ENCODE measurements around the gene NLRP6. TPM values are rescaled to one million over a fixed set of nuclear protein-coding genes. Genes with fewer than 3 reads are reported as not detected.

The NLRP6 gene
- total RNA-seq, 1 experiment from 2014 or later: not detected

DNA sequence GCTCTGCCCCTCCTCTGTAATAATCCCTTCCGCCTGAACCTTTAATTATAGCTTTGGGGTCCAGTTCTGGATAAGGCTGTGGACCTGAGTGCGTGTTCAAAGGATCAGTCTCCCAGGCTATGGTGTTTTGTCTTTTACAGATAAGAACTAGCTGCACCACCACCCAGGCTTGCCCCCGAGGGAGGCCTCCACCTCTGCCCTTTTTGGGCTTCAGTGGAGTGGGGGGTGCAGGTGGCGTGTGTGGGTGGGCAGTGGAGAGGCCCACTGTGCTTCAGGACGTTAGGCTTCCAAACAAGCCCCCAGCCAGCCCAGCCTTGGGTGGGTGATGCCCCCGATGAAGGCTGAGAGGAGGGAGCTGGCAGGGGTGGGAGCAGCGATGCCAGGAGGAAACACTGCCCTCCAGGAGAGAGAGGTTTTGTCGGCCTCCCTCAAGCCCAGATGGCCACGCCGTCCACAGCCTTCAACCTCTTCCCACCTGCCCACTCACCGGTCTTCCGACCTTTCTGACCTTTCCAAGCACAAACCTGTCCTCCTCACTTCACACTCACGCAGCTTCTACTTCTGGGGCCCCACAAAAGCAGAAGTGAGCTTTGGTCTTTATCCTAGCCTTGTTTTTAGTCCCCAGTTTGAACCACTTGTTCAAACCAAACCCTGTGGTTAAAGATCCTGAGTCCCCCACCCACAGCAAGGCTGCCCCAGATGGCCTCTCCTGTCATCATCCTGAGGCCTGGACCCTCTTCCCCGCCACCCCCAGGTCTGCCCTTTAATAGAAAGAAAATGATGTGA, 21.1 kb upstream of the NLRP6 start:
- H3K27me3 ChIP-seq (ENCODE audit: insufficient read depth, low read length): no peaks in the 10 kb centered on the region
- no peak overlapping the region for H2BK5ac ChIP-seq (ENCODE audit: insufficient read length, low read length)
- no peak overlapping the region for H3K9ac ChIP-seq (ENCODE audit: extremely low read depth, insufficient read length, low read length)
- no peak overlapping the region for H3K4ac ChIP-seq (ENCODE audit: low read depth, low read length)
- WGBS (ENCODE audit: extremely low coverage, insufficient read length, low lambda C conversion rate): no CpG with 5 or more reads among the region's 14 CpGs
- Mint-ChIP-seq H3K9me3 (peaks cover 10 to 11% of the 10 kb centered on the region in 2 experiments), H3K4me1 (no peaks in the 10 kb centered on the region), H3K27ac (no peak overlapping the region), H3K27me3 (ENCODE audit: low read depth) (peaks cover 4% of the 10 kb centered on the region), H3K36me3 (ENCODE audit: insufficient read depth in 1 of 3, low read depth in 3 of 3) (peaks cover 12 to 19% (median 18%) of the 10 kb centered on the region in 3 experiments; a peak in 6 of 7 replicates), H3K4me3 (no peak overlapping the region)
- TF ChIP-seq, protein P1, sequence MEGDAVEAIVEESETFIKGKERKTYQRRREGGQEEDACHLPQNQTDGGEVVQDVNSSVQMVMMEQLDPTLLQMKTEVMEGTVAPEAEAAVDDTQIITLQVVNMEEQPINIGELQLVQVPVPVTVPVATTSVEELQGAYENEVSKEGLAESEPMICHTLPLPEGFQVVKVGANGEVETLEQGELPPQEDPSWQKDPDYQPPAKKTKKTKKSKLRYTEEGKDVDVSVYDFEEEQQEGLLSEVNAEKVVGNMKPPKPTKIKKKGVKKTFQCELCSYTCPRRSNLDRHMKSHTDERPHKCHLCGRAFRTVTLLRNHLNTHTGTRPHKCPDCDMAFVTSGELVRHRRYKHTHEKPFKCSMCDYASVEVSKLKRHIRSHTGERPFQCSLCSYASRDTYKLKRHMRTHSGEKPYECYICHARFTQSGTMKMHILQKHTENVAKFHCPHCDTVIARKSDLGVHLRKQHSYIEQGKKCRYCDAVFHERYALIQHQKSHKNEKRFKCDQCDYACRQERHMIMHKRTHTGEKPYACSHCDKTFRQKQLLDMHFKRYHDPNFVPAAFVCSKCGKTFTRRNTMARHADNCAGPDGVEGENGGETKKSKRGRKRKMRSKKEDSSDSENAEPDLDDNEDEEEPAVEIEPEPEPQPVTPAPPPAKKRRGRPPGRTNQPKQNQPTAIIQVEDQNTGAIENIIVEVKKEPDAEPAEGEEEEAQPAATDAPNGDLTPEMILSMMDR (conservative IDR thresholded peaks at IDR 0.05): no peak
- no peak overlapping the region for H4K8ac ChIP-seq (replicated peaks; ENCODE audit: insufficient read length, low read depth, low read length)
- H2BK120ac ChIP-seq (ENCODE audit: low read depth, low read length, poor library complexity, severe bottlenecking): no peak overlapping the region
- no peak overlapping the region for H2AK5ac ChIP-seq (ENCODE audit: insufficient read length, low read length)
- no peak for DNase-seq
- no peak overlapping the region for H3K18ac ChIP-seq (ENCODE audit: insufficient read length, low read depth, low read length)
- H4K20me1 ChIP-seq (ENCODE audit: control insufficient read depth, insufficient read depth, insufficient read length): no peaks in the 10 kb centered on the region
- no peak overlapping the region for H4K91ac ChIP-seq (ENCODE audit: insufficient read length, low read depth, low read length)
- no peak overlapping the region for H2BK12ac ChIP-seq (ENCODE audit: insufficient read length, low read depth, low read length)
- no peak overlapping the region for H3K4me2 ChIP-seq (ENCODE audit: insufficient read depth, insufficient read length, low read length)
- H3K79me2 ChIP-seq (ENCODE audit: insufficient read depth, low read length): no peaks in the 10 kb centered on the region
- no peak overlapping the region for H3T11ph ChIP-seq (ENCODE audit: low read length)
- H3K14ac ChIP-seq (ENCODE audit: insufficient read depth, low read length): no peak overlapping the region
- H4K5ac ChIP-seq (ENCODE audit: insufficient read length, low read depth, low read length): no peak overlapping the region
- no peaks in the 10 kb centered on the region for H3K23me2 ChIP-seq (ENCODE audit: insufficient read length, low read depth, low read length, poor library complexity, severe bottlenecking)
- H3K9me3 ChIP-seq (ENCODE audit: control insufficient read depth, low read depth, low read length): no peaks in the 10 kb centered on the region
- H3K23ac ChIP-seq (ENCODE audit: insufficient read length, low read depth, low read length): no peak overlapping the region
- H2BK15ac ChIP-seq (ENCODE audit: low read depth, low read length): no peak overlapping the region
- no peak overlapping the region for H2BK20ac ChIP-seq (ENCODE audit: low read depth, low read length, poor library complexity, severe bottlenecking)
- no peaks in the 10 kb centered on the region for H3K4me1 ChIP-seq (ENCODE audit: insufficient read depth, low read length)
- no peaks in the 10 kb centered on the region for H3K79me1 ChIP-seq (ENCODE audit: insufficient read depth, low read depth, low read length, poor library complexity, severe bottlenecking)
- H3K27ac ChIP-seq (ENCODE audit: insufficient read length, low read depth, low read length): no peak overlapping the region
- no peak overlapping the region for H2AFZ ChIP-seq (ENCODE audit: low read length)
- no peak overlapping the region for H3K56ac ChIP-seq (ENCODE audit: insufficient read length, low read depth, low read length)

Measured in H9 (cell line).